HEK293T (cell line): ENCODE data around the gene MBD3L5.

Experiments
- CTCF ChIA-PET: fragments of 350-600 bp; formaldehyde crosslinking; extraction: SDS; loops from one replicate; lab custom pipeline; 2021; ENCODE audit warnings: antibody characterized with exemption, inconsistent platforms; lab: Yijun Ruan, JAX
- POLR2A ChIA-PET: fragments of 350-600 bp; formaldehyde crosslinking; extraction: SDS; loops from one replicate; lab custom pipeline; 2020; ENCODE audit warnings: antibody characterized with exemption, inconsistent platforms; lab: Yijun Ruan, JAX
- DNase-seq: peaks from one replicate; pipeline ENCODE4 v3.0.0; 2012; ENCODE audit warnings: mixed read lengths; ENCODE audit errors: extremely low spot score
- ARNT ChIP-seq: fragments of 450-650 bp; IDR thresholded peaks from 2 replicates; pipeline ENCODE4 v1.6.1; 2017; ENCODE audit warnings: mild to moderate bottlenecking
- BHLHE40 ChIP-seq: fragments of 450-650 bp; IDR thresholded peaks from 2 replicates; pipeline ENCODE4 v1.6.1; 2016; ENCODE audit warnings: mild to moderate bottlenecking, moderate library complexity, borderline replicate concordance
- CTBP1 ChIP-seq: fragments of 450-650 bp; IDR thresholded peaks from 2 replicates; pipeline ENCODE4 v1.6.1; 2016; ENCODE audit warnings: borderline replicate concordance
- ELF4 ChIP-seq: fragments of 450-650 bp; IDR thresholded peaks from 2 replicates; pipeline ENCODE4 v1.6.1; 2017; ENCODE audit warnings: antibody characterized with exemption
- FOXA1 ChIP-seq: fragments of 450-650 bp; IDR thresholded peaks from 2 replicates; pipeline ENCODE4 v1.6.1; 2016; ENCODE audit warnings: mild to moderate bottlenecking
- FOXK2 ChIP-seq: fragments of 450-650 bp; IDR thresholded peaks from 2 replicates; pipeline ENCODE4 v1.6.1; 2016; ENCODE audit warnings: mild to moderate bottlenecking
- FOXM1 ChIP-seq: fragments of 450-650 bp; IDR thresholded peaks from 2 replicates; pipeline ENCODE4 v1.6.1; 2017; ENCODE audit warnings: mild to moderate bottlenecking, borderline replicate concordance
- HDGF ChIP-seq: fragments of 450-650 bp; IDR thresholded peaks from 2 replicates; pipeline ENCODE4 v1.6.1; 2017; ENCODE audit warnings: antibody characterized with exemption, borderline replicate concordance
- L3MBTL2 ChIP-seq: fragments of 450-650 bp; conservative IDR thresholded peaks from 2 replicates; pipeline ENCODE4 v1.6.1; 2016; ENCODE audit warnings: mild to moderate bottlenecking
- LEF1 ChIP-seq: fragments of 450-650 bp; IDR thresholded peaks from 2 replicates; pipeline ENCODE4 v1.6.1; 2017; ENCODE audit warnings: mild to moderate bottlenecking, borderline replicate concordance
- NFRKB ChIP-seq: fragments of 450-650 bp; IDR thresholded peaks from 2 replicates; pipeline ENCODE4 v1.6.1; 2016; ENCODE audit warnings: mild to moderate bottlenecking, moderate library complexity
- SP1 ChIP-seq: fragments of 450-650 bp; IDR thresholded peaks from 2 replicates; pipeline ENCODE4 v1.6.1; 2017
- SUZ12 ChIP-seq: fragments of 450-650 bp; IDR thresholded peaks from 2 replicates; pipeline ENCODE4 v1.6.1; 2016; ENCODE audit warnings: mild to moderate bottlenecking
- TARDBP ChIP-seq: fragments of 450-650 bp; IDR thresholded peaks from 2 replicates; pipeline ENCODE4 v1.6.1; 2016
- ZNF384 ChIP-seq: fragments of 450-650 bp; IDR thresholded peaks from 2 replicates; pipeline ENCODE4 v1.6.1; 2016
- TF ChIP-seq, protein P1 (sequence below): fragments of 450-650 bp; IDR thresholded peaks from 2 replicates; pipeline ENCODE4 v1.6.1; 2016

Gene MBD3L5

DNA sequence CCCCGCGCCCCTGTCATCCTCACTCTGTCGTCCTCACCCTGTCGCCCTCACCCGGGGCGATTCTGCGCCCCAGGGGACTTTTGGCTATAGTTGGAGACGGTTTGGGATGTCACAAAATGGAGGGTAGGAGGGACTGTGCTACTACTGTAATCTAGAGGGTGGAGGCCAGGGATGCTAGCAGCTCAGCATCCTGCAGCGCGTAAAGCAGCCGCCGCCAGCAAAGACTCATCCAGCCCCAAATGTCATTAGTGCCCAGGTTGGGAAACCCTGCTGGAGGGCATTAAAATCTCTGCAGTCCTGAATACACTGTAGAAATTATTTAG is 39.5 kb downstream of the MBD3L5 start:
- TF ChIP-seq LEF1: no peak
- no peak for TF ChIP-seq ELF4
- TF ChIP-seq FOXM1: no peak
- no peak for TF ChIP-seq SUZ12
- TF ChIP-seq L3MBTL2: no peak
- TF ChIP-seq ZNF384: no peak
- TF ChIP-seq, protein P1, sequence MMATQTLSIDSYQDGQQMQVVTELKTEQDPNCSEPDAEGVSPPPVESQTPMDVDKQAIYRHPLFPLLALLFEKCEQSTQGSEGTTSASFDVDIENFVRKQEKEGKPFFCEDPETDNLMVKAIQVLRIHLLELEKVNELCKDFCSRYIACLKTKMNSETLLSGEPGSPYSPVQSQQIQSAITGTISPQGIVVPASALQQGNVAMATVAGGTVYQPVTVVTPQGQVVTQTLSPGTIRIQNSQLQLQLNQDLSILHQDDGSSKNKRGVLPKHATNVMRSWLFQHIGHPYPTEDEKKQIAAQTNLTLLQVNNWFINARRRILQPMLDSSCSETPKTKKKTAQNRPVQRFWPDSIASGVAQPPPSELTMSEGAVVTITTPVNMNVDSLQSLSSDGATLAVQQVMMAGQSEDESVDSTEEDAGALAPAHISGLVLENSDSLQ: no peak
- no peak for TF ChIP-seq NFRKB
- no peak for DNase-seq
- POLR2A ChIA-PET: interaction anchor here (1.0 to 3.4 kb wide), 9 partner anchors 12 to 870 kb away, joined by 3 to 31 read pairs (median 4); partner anchors contain the start of gene MCOLN1
- CTCF ChIA-PET: no interaction called here

DNA sequence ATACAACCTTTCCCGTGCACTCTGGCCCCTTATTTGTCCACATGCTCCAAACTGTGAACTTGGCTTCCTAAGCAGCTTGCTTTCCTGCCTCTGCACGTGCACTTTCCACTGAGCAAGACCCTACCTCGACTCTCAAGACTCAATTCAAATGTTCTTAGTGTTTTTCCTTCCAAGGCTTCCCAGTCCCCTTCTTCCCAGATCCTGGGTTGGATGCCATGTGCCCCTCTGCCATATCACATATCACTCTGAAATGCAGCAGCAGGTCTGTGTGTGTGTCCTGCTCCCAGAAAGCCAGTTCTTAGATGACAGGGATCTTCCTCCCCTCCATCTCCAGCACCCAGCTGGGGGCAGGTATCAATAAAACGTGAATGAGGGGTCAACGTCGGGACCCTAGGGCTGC is 42.2 kb downstream of the MBD3L5 start:
- DNase-seq: no peak
- CTCF ChIA-PET: no interaction called here
- POLR2A ChIA-PET: no interaction called here
- TF ChIP-seq FOXK2 (no peak), LEF1 (no peak), NFRKB (no peak), ZNF384 (no peak), HDGF (no peak), FOXA1 (no peak), ARNT (no peak), BHLHE40 (no peak), FOXM1 (no peak), SUZ12 (no peak), CTBP1 (no peak)
- TF ChIP-seq, protein P1: no peak

DNA sequence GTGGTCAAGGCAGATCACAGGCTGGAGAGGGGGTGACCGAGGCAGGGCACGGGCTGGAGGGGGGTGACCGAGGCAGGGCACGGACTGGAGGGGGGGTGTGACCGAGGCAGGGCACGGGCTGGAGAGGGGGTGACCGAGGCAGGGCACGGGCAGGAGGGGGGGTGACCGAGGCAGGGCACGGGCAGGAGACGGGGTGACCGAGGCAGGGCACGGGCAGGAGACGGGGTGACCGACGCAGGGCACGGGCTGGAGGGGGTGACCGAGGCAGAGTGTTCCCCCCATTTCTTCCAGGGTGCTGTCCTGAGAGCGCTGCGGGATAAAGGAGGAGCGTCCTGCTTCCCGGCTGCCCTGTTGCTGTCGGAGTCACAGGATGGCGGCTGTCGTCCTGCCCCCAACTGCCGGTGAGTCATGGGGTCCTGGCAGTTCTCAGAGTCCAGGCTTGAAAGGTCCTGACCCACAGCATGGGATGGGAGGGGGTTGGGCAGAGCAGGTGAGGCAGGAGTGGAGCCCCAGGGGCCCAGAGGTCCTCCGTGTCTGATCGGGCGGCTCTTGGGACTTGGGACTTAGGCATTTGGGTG is 44.4 kb downstream of the MBD3L5 start:
- DNase-seq: no peak
- no peak for TF ChIP-seq SUZ12
- no peak for TF ChIP-seq FOXM1
- ChIA-PET POLR2A (no interaction called here), CTCF (no interaction called here)

DNA sequence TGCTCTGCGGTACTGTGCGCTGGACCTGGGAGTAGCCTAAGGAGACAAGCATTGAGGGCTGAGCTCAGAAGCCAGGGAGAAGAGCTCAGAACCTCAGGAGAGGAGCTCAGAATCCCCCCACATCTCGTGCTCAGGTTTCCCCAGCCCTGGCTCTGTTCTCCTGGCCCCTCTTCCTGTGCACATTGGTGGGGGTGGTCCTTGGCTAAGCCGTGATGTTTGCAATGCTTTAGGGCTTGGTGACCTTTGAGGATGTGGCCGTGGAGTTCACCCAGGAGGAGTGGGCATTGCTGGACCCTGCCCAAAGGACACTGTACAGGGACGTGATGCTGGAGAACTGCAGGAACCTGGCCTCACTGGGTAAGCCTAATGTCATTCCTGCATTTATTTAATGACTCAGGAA is 45.8 kb downstream of the MBD3L5 start:
- TF ChIP-seq SP1 (no peak), FOXA1 (no peak), TARDBP (no peak), FOXK2 (no peak), NFRKB (no peak), HDGF (no peak), SUZ12 (no peak), ZNF384 (no peak), LEF1 (no peak), ELF4 (no peak)
- TF ChIP-seq, protein P1: no peak
- CTCF ChIA-PET: interaction anchor here (0.6 kb wide), 1 partner anchor 59 kb away, joined by 6 read pairs; no protein-coding TSS in a partner anchor
- no peak for DNase-seq
- POLR2A ChIA-PET: interaction anchor here (1.4 kb wide), 1 partner anchor 23 kb away, joined by 3 read pairs; no protein-coding TSS in a partner anchor

DNA sequence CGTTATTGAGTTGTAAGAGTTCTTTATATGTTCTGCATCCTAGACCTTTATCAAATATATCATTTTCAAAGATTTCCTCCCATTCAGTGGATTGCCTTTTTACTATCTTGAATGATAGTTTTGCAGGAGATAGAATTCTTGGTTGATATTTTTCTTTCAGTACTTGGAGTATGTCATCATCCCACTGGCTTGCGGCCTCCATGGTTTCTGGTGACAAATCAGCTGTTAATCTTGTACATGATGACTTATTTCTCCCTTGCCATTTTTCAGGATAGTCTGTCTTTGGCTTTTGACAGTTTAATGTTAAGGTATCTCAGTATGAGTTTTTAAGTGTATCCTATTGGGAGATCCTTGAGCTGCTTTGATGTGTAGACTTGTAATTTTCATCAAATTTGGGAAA is 47.6 kb downstream of the MBD3L5 start:
- no peak for DNase-seq
- no peak for TF ChIP-seq TARDBP
- no peak for TF ChIP-seq SP1
- TF ChIP-seq BHLHE40: no peak
- TF ChIP-seq SUZ12: no peak
- no peak for TF ChIP-seq LEF1
- TF ChIP-seq ELF4: no peak
- TF ChIP-seq ZNF384: no peak
- TF ChIP-seq ARNT: no peak
- no peak for TF ChIP-seq CTBP1
- TF ChIP-seq HDGF: no peak
- TF ChIP-seq, protein P1: no peak
- TF ChIP-seq FOXK2: no peak
- no peak for TF ChIP-seq NFRKB
- no peak for TF ChIP-seq FOXM1
- TF ChIP-seq FOXA1: no peak
- TF ChIP-seq L3MBTL2: no peak
- ChIA-PET POLR2A (no interaction called here), CTCF (no interaction called here)
